ENCODE measurements around the gene VAPB.

DNA sequence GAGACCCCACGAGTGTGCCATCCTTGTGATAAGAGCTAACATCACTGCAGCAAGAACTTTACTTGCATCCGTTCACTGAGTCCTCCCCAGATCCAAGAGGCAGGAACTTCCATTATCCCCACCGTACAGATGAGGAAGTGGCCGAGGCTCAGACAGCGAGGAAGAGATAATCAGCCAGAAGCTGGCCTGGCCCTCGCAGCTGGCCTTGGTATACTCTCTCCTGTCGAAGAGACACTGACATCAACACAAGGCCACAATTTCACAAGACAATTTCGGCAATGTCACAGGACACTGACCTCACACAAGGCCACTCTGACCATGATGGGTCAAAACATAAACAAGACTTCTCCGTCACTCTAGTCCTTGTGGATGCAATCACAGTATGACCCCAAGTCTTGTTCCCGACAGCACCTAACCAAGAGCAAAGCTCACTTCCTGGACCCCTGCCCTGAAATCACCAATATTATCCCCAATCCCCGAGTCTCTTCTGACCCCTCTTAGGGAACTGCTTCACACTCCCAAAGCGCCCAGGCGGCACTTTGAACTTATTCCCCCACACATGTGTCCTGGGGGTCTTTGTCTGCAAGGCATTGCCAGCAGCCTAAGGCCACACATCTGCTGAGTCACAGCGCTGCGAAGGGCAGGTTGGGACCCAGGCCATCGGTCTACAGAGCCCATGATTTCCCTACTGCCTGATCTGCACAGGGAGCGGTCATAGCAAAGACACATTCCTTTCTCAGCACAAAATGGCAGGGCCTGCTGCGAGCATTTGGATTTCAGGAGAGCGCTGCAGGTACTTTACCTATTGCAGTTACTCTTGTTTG is 14.8 kb upstream of the VAPB start:
- TF ChIP-seq, protein P1, sequence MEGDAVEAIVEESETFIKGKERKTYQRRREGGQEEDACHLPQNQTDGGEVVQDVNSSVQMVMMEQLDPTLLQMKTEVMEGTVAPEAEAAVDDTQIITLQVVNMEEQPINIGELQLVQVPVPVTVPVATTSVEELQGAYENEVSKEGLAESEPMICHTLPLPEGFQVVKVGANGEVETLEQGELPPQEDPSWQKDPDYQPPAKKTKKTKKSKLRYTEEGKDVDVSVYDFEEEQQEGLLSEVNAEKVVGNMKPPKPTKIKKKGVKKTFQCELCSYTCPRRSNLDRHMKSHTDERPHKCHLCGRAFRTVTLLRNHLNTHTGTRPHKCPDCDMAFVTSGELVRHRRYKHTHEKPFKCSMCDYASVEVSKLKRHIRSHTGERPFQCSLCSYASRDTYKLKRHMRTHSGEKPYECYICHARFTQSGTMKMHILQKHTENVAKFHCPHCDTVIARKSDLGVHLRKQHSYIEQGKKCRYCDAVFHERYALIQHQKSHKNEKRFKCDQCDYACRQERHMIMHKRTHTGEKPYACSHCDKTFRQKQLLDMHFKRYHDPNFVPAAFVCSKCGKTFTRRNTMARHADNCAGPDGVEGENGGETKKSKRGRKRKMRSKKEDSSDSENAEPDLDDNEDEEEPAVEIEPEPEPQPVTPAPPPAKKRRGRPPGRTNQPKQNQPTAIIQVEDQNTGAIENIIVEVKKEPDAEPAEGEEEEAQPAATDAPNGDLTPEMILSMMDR (IDR thresholded peaks at IDR 0.05; ENCODE audit: insufficient read depth, low read length): no peak
- TF ChIP-seq POLR2AphosphoS5 (IDR thresholded peaks at IDR 0.05; ENCODE audit: low read depth): no peak
- TF ChIP-seq, protein P2, sequence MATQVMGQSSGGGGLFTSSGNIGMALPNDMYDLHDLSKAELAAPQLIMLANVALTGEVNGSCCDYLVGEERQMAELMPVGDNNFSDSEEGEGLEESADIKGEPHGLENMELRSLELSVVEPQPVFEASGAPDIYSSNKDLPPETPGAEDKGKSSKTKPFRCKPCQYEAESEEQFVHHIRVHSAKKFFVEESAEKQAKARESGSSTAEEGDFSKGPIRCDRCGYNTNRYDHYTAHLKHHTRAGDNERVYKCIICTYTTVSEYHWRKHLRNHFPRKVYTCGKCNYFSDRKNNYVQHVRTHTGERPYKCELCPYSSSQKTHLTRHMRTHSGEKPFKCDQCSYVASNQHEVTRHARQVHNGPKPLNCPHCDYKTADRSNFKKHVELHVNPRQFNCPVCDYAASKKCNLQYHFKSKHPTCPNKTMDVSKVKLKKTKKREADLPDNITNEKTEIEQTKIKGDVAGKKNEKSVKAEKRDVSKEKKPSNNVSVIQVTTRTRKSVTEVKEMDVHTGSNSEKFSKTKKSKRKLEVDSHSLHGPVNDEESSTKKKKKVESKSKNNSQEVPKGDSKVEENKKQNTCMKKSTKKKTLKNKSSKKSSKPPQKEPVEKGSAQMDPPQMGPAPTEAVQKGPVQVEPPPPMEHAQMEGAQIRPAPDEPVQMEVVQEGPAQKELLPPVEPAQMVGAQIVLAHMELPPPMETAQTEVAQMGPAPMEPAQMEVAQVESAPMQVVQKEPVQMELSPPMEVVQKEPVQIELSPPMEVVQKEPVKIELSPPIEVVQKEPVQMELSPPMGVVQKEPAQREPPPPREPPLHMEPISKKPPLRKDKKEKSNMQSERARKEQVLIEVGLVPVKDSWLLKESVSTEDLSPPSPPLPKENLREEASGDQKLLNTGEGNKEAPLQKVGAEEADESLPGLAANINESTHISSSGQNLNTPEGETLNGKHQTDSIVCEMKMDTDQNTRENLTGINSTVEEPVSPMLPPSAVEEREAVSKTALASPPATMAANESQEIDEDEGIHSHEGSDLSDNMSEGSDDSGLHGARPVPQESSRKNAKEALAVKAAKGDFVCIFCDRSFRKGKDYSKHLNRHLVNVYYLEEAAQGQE (IDR thresholded peaks at IDR 0.05; ENCODE audit: insufficient replicate concordance, low read depth): no peak
- TF ChIP-seq GABPA (IDR thresholded peaks at IDR 0.05; ENCODE audit: low read depth): no peak
